Neural progenitor cell (in vitro differentiated cells): Measurements from ENCODE around the gene KIF26B.

Experiments used
- CTCF ChIP-seq: fragments of 200-600 bp; sonication (generic); IDR thresholded peaks from 2 replicates; pipeline ENCODE4 v1.5.1; 2017; ENCODE audit warnings: antibody characterized with exemption, mild to moderate bottlenecking
- EZH2 ChIP-seq: fragments of 200-600 bp; sonication (generic); IDR thresholded peaks from 2 replicates; pipeline ENCODE4 v1.6.1; 2017; ENCODE audit warnings: antibody characterized with exemption, mild to moderate bottlenecking, moderate library complexity
- EZH2phosphoT487 ChIP-seq: fragments of 200-600 bp; sonication (generic); IDR thresholded peaks from 2 replicates; pipeline ENCODE4 v1.6.1; 2017; ENCODE audit warnings: antibody characterized with exemption

GRCh38 chr1:245240648-245241165 is 85.9 kb downstream of the KIF26B start:
- TF ChIP-seq EZH2phosphoT487, result no peak
- no peak for TF ChIP-seq CTCF
- TF ChIP-seq EZH2, result no peak
